GM10248 (cell line): ENCODE data around the gene ABCD1.
"Not testable (repeated sequence)": the region's sequence is repeated elsewhere in the genome, so short reads cannot be mapped to it uniquely, and the experiment has no call there.

Experiments
- CTCF ChIA-PET: fragments of 300-600 bp; sonication (Branson Sonifier 250); formaldehyde crosslinking; extraction: SDS; loops from one replicate; lab custom pipeline; 2021; ENCODE audit warnings: antibody characterized with exemption; lab: Yijun Ruan, JAX
- POLR2A ChIA-PET: fragments of 350-650 bp; sonication (Branson Sonifier 250); formaldehyde crosslinking; extraction: SDS; loops from one replicate; lab custom pipeline; 2020; ENCODE audit warnings: antibody characterized with exemption; lab: Yijun Ruan, JAX
- DNase-seq: peaks from one replicate; pipeline ENCODE4 v3.0.0; 2012; ENCODE audit errors: extremely low spot score
- TF ChIP-seq, protein P1 (sequence below): IDR thresholded peaks from 2 replicates; pipeline ENCODE4 v1.5.1; 2012; ENCODE audit warnings: mild to moderate bottlenecking, low read depth; ENCODE audit errors: extremely low read depth, missing control alignments, control extremely low read depth

ABCD1 gene

GRCh38 chrX:153700967-153701366, 23.7 kb upstream of the ABCD1 start:
- ChIA-PET POLR2A (no interaction called here), CTCF (no interaction called here)
- TF ChIP-seq, protein P1, sequence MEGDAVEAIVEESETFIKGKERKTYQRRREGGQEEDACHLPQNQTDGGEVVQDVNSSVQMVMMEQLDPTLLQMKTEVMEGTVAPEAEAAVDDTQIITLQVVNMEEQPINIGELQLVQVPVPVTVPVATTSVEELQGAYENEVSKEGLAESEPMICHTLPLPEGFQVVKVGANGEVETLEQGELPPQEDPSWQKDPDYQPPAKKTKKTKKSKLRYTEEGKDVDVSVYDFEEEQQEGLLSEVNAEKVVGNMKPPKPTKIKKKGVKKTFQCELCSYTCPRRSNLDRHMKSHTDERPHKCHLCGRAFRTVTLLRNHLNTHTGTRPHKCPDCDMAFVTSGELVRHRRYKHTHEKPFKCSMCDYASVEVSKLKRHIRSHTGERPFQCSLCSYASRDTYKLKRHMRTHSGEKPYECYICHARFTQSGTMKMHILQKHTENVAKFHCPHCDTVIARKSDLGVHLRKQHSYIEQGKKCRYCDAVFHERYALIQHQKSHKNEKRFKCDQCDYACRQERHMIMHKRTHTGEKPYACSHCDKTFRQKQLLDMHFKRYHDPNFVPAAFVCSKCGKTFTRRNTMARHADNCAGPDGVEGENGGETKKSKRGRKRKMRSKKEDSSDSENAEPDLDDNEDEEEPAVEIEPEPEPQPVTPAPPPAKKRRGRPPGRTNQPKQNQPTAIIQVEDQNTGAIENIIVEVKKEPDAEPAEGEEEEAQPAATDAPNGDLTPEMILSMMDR = no peak
- no peak for DNase-seq

DNA sequence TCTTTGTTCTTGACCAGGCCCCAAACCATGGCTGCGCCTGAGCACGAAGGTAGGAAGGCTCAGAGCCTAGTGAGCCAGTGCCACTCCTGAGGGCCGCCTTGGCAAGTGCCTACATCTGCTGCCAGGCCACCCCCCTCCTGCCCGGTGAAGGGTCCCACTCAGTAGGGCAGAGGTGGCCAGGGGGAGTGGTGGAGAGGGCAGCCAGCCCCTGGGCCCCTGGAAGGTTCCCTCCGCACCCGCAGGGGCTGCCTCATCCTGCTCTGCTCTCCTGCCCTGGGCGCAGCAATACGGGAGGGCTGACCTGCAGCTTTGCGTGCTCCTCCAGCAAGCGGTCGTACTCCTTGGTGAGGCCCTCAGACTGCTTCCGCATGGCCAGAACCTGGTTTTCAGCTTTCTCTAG, 22.9 kb upstream of the ABCD1 start:
- CTCF ChIA-PET = no interaction called here
- TF ChIP-seq, protein P1 = no peak
- POLR2A ChIA-PET = no interaction called here
- no peak for DNase-seq

GRCh38 chrX:153702336-153703035, 22.2 kb upstream of the ABCD1 start:
- TF ChIP-seq, protein P1 = no peak
- POLR2A ChIA-PET = no interaction called here
- DNase-seq = no peak
- CTCF ChIA-PET = interaction anchor here (1.1 kb wide), 1 partner anchor 670 kb away, joined by 3 read pairs; no protein-coding TSS in a partner anchor

DNA sequence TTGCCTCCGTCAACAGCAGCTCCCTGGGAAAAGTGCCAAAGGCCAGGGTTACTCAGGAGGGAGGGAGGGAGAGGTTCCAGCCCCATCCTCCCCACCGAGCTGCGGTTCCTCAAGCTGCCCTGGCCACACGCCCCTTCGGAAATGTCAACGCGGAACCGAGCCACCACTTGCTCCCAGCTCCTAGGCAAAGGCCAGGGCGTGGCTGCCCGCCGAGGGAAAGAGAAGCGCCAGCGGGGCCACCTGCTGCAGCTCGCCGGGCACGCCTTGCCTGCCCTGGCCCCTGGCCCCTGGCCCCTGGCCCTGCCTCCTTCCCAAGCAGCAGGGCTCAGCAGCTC, 21.7 kb upstream of the ABCD1 start:
- ChIA-PET POLR2A (no interaction called here), CTCF (interaction anchor here (1.1 kb wide), 1 partner anchor 670 kb away, joined by 3 read pairs; no protein-coding TSS in a partner anchor)
- TF ChIP-seq, protein P1 = no peak
- no peak for DNase-seq

GRCh38 chrX:153704021-153704526, 20.6 kb upstream of the ABCD1 start:
- POLR2A ChIA-PET = no interaction called here
- CTCF ChIA-PET = interaction anchor here (1.1 kb wide), 1 partner anchor 37 kb away, joined by 4 read pairs; no protein-coding TSS in a partner anchor
- no peak for DNase-seq
- TF ChIP-seq, protein P1 = no peak

- POLR2A ChIA-PET, DNase-seq: not testable (repeated sequence)
- CTCF ChIA-PET = interaction anchor here (1.1 kb wide), 1 partner anchor 37 kb away, joined by 4 read pairs; no protein-coding TSS in a partner anchor
Measured at GRCh38 chrX:153704631-153705402, 19.8 kb upstream of the ABCD1 start.

GRCh38 chrX:153705403-153706060, 19.1 kb upstream of the ABCD1 start:
- DNase-seq, POLR2A ChIA-PET: not testable (repeated sequence)
- CTCF ChIA-PET = interaction anchor here (1.2 kb wide), 1 partner anchor 10 kb away, joined by 3 read pairs; no protein-coding TSS in a partner anchor
